ENCODE results near the gene GRK4.
A peak's percentile ranks its signal among the peaks of the same experiment; 100 is the strongest.

GRK4 gene

GRCh38 chr4:3035674-3036073, 72.3 kb downstream of the GRK4 start:
- no peak for TF ChIP-seq CTCF (conservative IDR thresholded peaks at IDR 0.05; ENCODE audit: low read length)
- H3K4me3 ChIP-seq (ENCODE audit: low read length), result no peak overlapping the region

GRCh38 chr4:3036131-3036952, 73.0 kb downstream of the GRK4 start:
- H3K4me3 ChIP-seq (ENCODE audit: low read length), result no peak overlapping the region
- no peak for TF ChIP-seq CTCF (conservative IDR thresholded peaks at IDR 0.05; ENCODE audit: low read length)
- no peak for DNase-seq (ENCODE audit: low read depth)

More at GRCh38 chr4:3035674-3036073, 72.3 kb downstream of the GRK4 start:
- no peak for DNase-seq (ENCODE audit: low read depth)

GRCh38 chr4:3037957-3038461, 74.6 kb downstream of the GRK4 start:
- no peak for TF ChIP-seq CTCF (conservative IDR thresholded peaks at IDR 0.05; ENCODE audit: low read length)
- peak overlapping the region; percentile 26 for H3K4me3 ChIP-seq (ENCODE audit: low read length)
- no peak for DNase-seq (ENCODE audit: low read depth)

- no peak overlapping the region for H3K4me3 ChIP-seq (ENCODE audit: low read length)
- TF ChIP-seq CTCF (conservative IDR thresholded peaks at IDR 0.05; ENCODE audit: low read length), result no peak
- DNase-seq (ENCODE audit: low read depth), result no peak
Measured at GRCh38 chr4:3039706-3040366, 76.5 kb downstream of the GRK4 start.

GRCh38 chr4:3040452-3041191, 77.3 kb downstream of the GRK4 start:
- H3K4me3 ChIP-seq (ENCODE audit: low read length), result peak overlapping the region; percentile 69
- no peak for DNase-seq (ENCODE audit: low read depth)

More at GRCh38 chr4:3040452-3041191, 77.3 kb downstream of the GRK4 start:
- TF ChIP-seq CTCF (conservative IDR thresholded peaks at IDR 0.05; ENCODE audit: low read length), result no peak

Data from AG10803 (cell line).